ENCODE results near the gene CDK18. TPM values are rescaled to one million over a fixed set of nuclear protein-coding genes. Genes with fewer than 3 reads are reported as not detected.

Gene CDK18
- total and polyA plus RNA-seq, 7 donors: 1.5 to 11.9 (median 3.9) TPM

DNA sequence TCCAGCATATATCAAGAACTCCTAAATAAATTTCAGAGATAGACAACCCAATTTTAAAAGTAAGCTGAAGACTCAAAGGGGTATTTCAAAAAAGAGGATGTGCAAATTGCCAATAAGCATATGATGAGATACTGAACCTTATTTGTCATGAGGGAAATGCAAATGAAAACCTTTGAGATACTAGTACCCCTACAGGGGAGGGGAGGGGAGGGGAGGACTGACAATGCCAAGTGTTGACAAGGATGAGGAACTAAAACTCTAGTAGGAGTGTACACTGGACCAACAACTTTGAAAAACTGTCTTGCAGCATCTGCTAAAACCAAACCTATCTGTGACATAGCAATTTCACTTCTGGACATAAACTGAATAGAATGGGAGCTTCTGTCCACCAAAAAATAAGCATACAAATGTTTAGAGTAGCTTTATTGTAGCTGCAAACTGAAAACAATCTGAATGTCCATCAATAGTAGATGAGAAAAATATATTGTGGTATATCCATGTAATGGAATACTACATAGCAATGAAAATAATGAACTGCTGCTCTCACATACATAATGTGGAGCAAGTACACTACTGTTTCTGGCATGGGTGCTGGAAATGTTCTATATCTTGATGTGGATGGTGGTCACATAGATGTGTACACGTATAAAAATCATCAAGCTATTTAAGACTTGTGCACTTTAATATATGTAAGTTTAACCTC, 57.2 kb downstream of the CDK18 start:
- Histone ChIP-seq H3K27ac (no peak overlapping the region), H3K4me1 (no peaks in the 10 kb centered on the region), H3K27me3 (ENCODE audit: insufficient read depth in 3 of 3, low read length in 2 of 3) (peaks cover 0 to 31% (median 5%) of the 10 kb centered on the region in 3 donors), H3K36me3 (ENCODE audit: insufficient read depth in 1 of 2, low read depth in 1 of 2) (no peaks in the 10 kb centered on the region), H3K4me3 (no peak overlapping the region), H3K9me3 (peaks cover 6% of the 10 kb centered on the region)
- 86 to 91% (median 87%) methylated on average over 1 of the region's 1 CpG for WGBS, 3 donors
- no peak for DNase-seq
- TF ChIP-seq, protein P1, sequence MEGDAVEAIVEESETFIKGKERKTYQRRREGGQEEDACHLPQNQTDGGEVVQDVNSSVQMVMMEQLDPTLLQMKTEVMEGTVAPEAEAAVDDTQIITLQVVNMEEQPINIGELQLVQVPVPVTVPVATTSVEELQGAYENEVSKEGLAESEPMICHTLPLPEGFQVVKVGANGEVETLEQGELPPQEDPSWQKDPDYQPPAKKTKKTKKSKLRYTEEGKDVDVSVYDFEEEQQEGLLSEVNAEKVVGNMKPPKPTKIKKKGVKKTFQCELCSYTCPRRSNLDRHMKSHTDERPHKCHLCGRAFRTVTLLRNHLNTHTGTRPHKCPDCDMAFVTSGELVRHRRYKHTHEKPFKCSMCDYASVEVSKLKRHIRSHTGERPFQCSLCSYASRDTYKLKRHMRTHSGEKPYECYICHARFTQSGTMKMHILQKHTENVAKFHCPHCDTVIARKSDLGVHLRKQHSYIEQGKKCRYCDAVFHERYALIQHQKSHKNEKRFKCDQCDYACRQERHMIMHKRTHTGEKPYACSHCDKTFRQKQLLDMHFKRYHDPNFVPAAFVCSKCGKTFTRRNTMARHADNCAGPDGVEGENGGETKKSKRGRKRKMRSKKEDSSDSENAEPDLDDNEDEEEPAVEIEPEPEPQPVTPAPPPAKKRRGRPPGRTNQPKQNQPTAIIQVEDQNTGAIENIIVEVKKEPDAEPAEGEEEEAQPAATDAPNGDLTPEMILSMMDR (IDR thresholded peaks at IDR 0.05): no peak
- intact Hi-C loops (cut with DNase I): no loop called here
- ATAC-seq: no peak

DNA sequence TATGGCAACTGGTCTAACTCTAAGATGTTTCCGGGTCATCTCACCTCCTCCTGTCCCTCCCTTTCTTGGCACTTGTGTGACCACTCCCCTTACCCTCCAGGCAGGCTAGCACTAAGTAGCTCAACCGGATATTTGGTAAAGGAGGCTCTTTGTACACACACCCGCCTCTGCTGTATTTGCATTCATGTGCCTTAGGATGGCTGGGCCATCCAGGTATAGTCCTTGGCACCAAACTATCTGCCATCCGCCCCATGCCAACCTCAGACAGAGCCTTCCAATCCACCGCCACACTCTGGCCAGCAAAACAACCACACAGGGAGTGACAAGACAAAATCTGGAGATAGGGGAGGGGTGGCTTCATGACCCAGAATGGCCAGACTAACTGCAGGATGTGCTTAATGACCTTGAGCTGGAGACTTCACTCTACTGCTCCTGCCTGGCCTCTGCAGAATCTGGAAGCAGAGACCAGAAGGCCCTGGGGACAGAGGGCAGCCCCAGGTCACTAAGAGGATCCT, 59.5 kb downstream of the CDK18 start:
- no peaks in the 10 kb centered on the region for H3K4me1 ChIP-seq
- TF ChIP-seq, protein P1 (IDR thresholded peaks at IDR 0.05): no peak
- intact Hi-C loops (cut with DNase I): no loop called here
- no peak overlapping the region for H3K4me3 ChIP-seq
- H3K36me3 ChIP-seq (ENCODE audit: insufficient read depth in 1 of 2, low read depth in 1 of 2): no peaks in the 10 kb centered on the region
- ATAC-seq (no peak), DNase-seq (no peak)
- H3K27me3 ChIP-seq (ENCODE audit: insufficient read depth in 3 of 3, low read length in 2 of 3): peaks cover 0 to 39% (median 11%) of the 10 kb centered on the region in 3 donors
- WGBS, 3 donors: 47 to 53% (median 50%) methylated on average over 5 of the region's 5 CpGs
- H3K9me3 ChIP-seq: peaks cover 6% of the 10 kb centered on the region
- no peak overlapping the region for H3K27ac ChIP-seq

DNA sequence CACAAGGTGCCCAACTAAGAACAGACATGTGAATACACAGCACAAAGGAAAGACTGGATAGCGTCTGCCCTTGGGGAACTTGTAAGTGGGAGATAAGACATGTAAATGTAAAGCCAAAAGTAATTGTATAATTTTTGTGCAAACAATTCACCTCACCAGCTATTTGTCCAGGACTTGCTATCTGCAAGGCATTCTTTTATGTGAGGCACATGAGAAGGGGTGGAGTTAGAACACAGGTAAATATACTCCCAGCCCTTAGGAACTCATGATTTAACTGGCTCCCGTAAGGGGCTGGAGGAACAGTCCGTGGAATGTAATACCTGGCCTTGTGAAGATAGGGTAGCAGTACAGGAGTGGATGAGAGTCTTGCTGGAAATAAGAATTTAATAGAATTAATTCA, 61.3 kb downstream of the CDK18 start:
- WGBS, 3 donors: 82 to 86% (median 84%) methylated on average over 3 of the region's 3 CpGs
- TF ChIP-seq, protein P1 (IDR thresholded peaks at IDR 0.05): no peak
- Histone ChIP-seq H3K4me1 (no peaks in the 10 kb centered on the region), H3K27ac (no peak overlapping the region), H3K9me3 (no peaks in the 10 kb centered on the region), H3K27me3 (ENCODE audit: insufficient read depth in 3 of 3, low read length in 2 of 3) (peaks cover 0 to 51% (median 17%) of the 10 kb centered on the region in 3 donors), H3K4me3 (no peak overlapping the region), H3K36me3 (ENCODE audit: insufficient read depth in 1 of 2, low read depth in 1 of 2) (no peaks in the 10 kb centered on the region)
- DNase-seq (no peak), ATAC-seq (no peak)
- intact Hi-C loops (cut with DNase I): no loop called here

DNA sequence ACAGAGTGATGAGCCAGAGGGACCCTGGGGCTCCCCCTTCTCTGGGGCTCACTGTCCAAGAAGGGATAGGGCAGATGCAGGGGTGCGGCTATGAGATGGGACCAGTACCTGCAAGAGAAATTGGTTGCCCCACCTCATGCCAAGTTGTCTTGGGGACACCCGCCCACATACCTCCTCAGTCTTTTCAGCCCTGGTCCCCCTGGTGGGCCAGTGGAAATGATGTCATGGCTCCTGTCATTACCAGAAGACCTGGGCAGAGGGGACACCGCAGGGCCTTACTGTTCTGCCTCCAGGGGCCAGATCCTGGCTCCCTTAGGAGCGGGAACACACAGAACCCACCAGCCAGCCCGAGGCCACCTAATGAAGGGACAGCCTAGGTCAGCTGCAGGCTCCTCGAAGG, 63.2 kb downstream of the CDK18 start:
- DNase-seq (no peak), ATAC-seq (no peak)
- no peaks in the 10 kb centered on the region for H3K36me3 ChIP-seq (ENCODE audit: insufficient read depth in 1 of 2, low read depth in 1 of 2)
- H3K4me3 ChIP-seq: no peak overlapping the region
- WGBS, 3 donors: 76 to 80% (median 78%) methylated on average over 6 of the region's 6 CpGs
- intact Hi-C loops (cut with DNase I): no loop called here
- no peaks in the 10 kb centered on the region for H3K9me3 ChIP-seq
- TF ChIP-seq, protein P1 (IDR thresholded peaks at IDR 0.05): no peak
- H3K4me1 ChIP-seq: no peaks in the 10 kb centered on the region
- peaks cover 0 to 51% (median 17%) of the 10 kb centered on the region in 3 donors for H3K27me3 ChIP-seq (ENCODE audit: insufficient read depth in 3 of 3, low read length in 2 of 3)
- no peak overlapping the region for H3K27ac ChIP-seq

DNA sequence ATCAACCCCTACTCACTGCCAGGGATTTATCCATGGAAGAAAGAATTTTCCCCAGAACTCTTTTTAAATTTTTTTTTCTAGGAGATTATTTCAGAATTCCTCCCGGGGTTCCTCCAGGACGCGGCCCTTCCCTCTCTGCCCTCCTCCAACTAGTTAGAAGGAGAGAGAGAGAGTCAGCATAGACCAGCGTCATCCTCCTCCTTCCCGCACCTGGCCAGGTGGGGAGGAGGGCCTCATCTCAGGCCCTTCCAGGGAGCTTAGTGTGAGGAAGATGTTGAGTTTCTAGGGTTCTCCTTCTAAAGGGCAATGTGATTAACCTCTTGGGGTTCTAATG, 63.6 kb downstream of the CDK18 start:
- TF ChIP-seq, protein P1 (IDR thresholded peaks at IDR 0.05): no peak
- no peak for ATAC-seq
- Histone ChIP-seq H3K27ac (no peak overlapping the region), H3K36me3 (ENCODE audit: insufficient read depth in 1 of 2, low read depth in 1 of 2) (no peaks in the 10 kb centered on the region), H3K4me1 (no peaks in the 10 kb centered on the region), H3K4me3 (no peak overlapping the region), H3K27me3 (ENCODE audit: insufficient read depth in 3 of 3, low read length in 2 of 3) (peaks cover 0 to 51% (median 17%) of the 10 kb centered on the region in 3 donors), H3K9me3 (no peaks in the 10 kb centered on the region)
- WGBS, 3 donors: 34 to 51% (median 36%) methylated on average over 5 of the region's 5 CpGs
- DNase-seq: no peak
- intact Hi-C loops (cut with DNase I): no loop called here
